ENCODE measurements around the gene GAK. TPM values are rescaled to one million over a fixed set of nuclear protein-coding genes. Genes with fewer than 3 reads are reported as not detected.
"Not testable (repeated sequence)": the region's sequence is repeated elsewhere in the genome, so short reads cannot be mapped to it uniquely, and the experiment has no call there.

The GAK gene
- total and polyA plus RNA-seq, 7 donors, result 40.8 to 494 (median 124) TPM

- Histone ChIP-seq H3K36me3 (peaks cover 0 to 8% (median 0%) of the 10 kb centered on the region in 4 donors), H3K4me3 (peak overlapping the region in 1 of 4 donors; percentile 8), H3K4me1 (peaks cover 0 to 8% (median 3%) of the 10 kb centered on the region in 4 donors), H3K9me3 (no peaks in the 10 kb centered on the region), H3K27ac (no peak overlapping the region), H3K27me3 (no peaks in the 10 kb centered on the region)
- WGBS, 2 donors, result 76 to 88% methylated on average over 62 of the region's 62 CpGs
- no peak for TF ChIP-seq EP300 (IDR thresholded peaks at IDR 0.05)
- DNase-seq, result no peak
- intact Hi-C loops (cut with DNase I), result no loop called here
These were observed 14.7 kb upstream of the GAK start for GRCh38 chr4:946517-947471.

GRCh38 chr4:946103-946450 is 14.0 kb upstream of the GAK start:
- Histone ChIP-seq H3K36me3 (peaks cover 0 to under 1% (median 0%) of the 10 kb centered on the region in 4 donors), H3K9me3 (no peaks in the 10 kb centered on the region), H3K4me3 (no peak overlapping the region), H3K27ac (no peak overlapping the region), H3K4me1 (peaks cover 0 to 8% (median 3%) of the 10 kb centered on the region in 4 donors), H3K27me3 (no peaks in the 10 kb centered on the region)
- intact Hi-C loops (cut with DNase I), result no loop called here
- TF ChIP-seq EP300 (IDR thresholded peaks at IDR 0.05), result no peak
- no peak for TF ChIP-seq CTCF (IDR thresholded peaks at IDR 0.05)
- no peak for TF ChIP-seq POLR2AphosphoS5 (IDR thresholded peaks at IDR 0.05)
- TF ChIP-seq POLR2A (IDR thresholded peaks at IDR 0.05), result no peak
- no peak for DNase-seq
- 80 to 86% methylated on average over 9 of the region's 9 CpGs for WGBS, 2 donors

GRCh38 chr4:945274-946102 is 13.4 kb upstream of the GAK start:
- Histone ChIP-seq H3K27ac (no peak overlapping the region), H3K27me3 (no peaks in the 10 kb centered on the region), H3K4me3 (no peak overlapping the region), H3K9me3 (no peaks in the 10 kb centered on the region), H3K36me3 (no peaks in the 10 kb centered on the region), H3K4me1 (peaks cover 0 to 8% (median 3%) of the 10 kb centered on the region in 4 donors)
- 66 to 83% methylated on average over 28 of the region's 28 CpGs for WGBS, 2 donors
- DNase-seq, result no peak
- TF ChIP-seq POLR2AphosphoS5 (IDR thresholded peaks at IDR 0.05) (no peak), POLR2A (IDR thresholded peaks at IDR 0.05) (no peak), EP300 (IDR thresholded peaks at IDR 0.05) (no peak), CTCF (IDR thresholded peaks at IDR 0.05) (no peak)
- intact Hi-C loops (cut with DNase I), result no loop called here

GRCh38 chr4:939508-939907 is 7.4 kb upstream of the GAK start:
- not testable (repeated sequence) for H3K36me3 ChIP-seq, H3K4me3 ChIP-seq, H3K9me3 ChIP-seq, H3K27ac ChIP-seq, H3K27me3 ChIP-seq, DNase-seq, H3K4me1 ChIP-seq
- intact Hi-C loops (cut with DNase I), result loop anchor here (10.0 kb wide), 1 partner anchor 265 kb away; the partner anchor contains the start of genes ATP5ME and MYL5
- WGBS, 2 donors, result 84 to 91% methylated on average over 4 of the region's 4 CpGs

- intact Hi-C loops (cut with DNase I), result loop anchor here (2.0 to 10.0 kb wide), 4 partner anchors 40 to 258 kb away; partner anchors contain the start of genes ATP5ME, DGKQ and MYL5
- peaks cover 0 to 47% (median 37%) of the 10 kb centered on the region in 4 donors for H3K4me1 ChIP-seq
- no peaks in the 10 kb centered on the region for H3K36me3 ChIP-seq
- H3K27ac ChIP-seq, result peak overlapping the region; percentile 89 to 95 (median 94)
- H3K4me3 ChIP-seq, result peak overlapping the region; percentile 88 to 100 (median 98)
- H3K27me3 ChIP-seq, result no peaks in the 10 kb centered on the region
- DNase-seq, result no peak
- 1 to 4% methylated on average over 11 of the region's 11 CpGs for WGBS, 2 donors
- H3K9me3 ChIP-seq, result no peaks in the 10 kb centered on the region
- no peak for TF ChIP-seq POLR2AphosphoS5 (IDR thresholded peaks at IDR 0.05)
- TF ChIP-seq EP300 (IDR thresholded peaks at IDR 0.05), result no peak
- TF ChIP-seq POLR2A (IDR thresholded peaks at IDR 0.05), result no peak
- TF ChIP-seq CTCF (IDR thresholded peaks at IDR 0.05), result no peak
These were observed 576 bp upstream of the GAK start for GRCh38 chr4:932713-933070.
